HFFc6 (cell line): Measurements from ENCODE around the gene SYNGR2. TPM values are rescaled to one million over a fixed set of nuclear protein-coding genes. Genes with fewer than 3 reads are reported as not detected.

ENCODE experiments used
- DNase-seq: peaks from one replicate; pipeline ENCODE4 v3.0.0-alpha.2; 2018
- H3K27ac Mint-ChIP-seq: 2 replicates; pipeline ENCODE4 v1.8.0; 2020; ENCODE audit warnings: mild to moderate bottlenecking, mixed read lengths
- H3K27me3 Mint-ChIP-seq: 2 replicates; pipeline ENCODE4 v1.8.0; 2021; ENCODE audit warnings: mild to moderate bottlenecking, moderate library complexity, mixed read lengths; ENCODE audit not compliant: insufficient read depth
- H3K36me3 Mint-ChIP-seq: 2 replicates; pipeline ENCODE4 v1.8.0; 2021; ENCODE audit warnings: low read depth, mixed read lengths
- H3K4me1 Mint-ChIP-seq: 2 replicates; pipeline ENCODE4 v1.8.0; 2020; ENCODE audit warnings: low read depth, mixed read lengths
- H3K4me3 Mint-ChIP-seq: 2 replicates; pipeline ENCODE4 v1.8.0; 2020; ENCODE audit warnings: mild to moderate bottlenecking, moderate library complexity, mixed read lengths
- H3K9me3 Mint-ChIP-seq: 2 replicates; pipeline ENCODE4 v1.8.0; 2020; ENCODE audit warnings: mild to moderate bottlenecking, mixed read lengths
- CTCF ChIP-seq: fragments of 200-600 bp; sonication (generic); IDR thresholded peaks from 2 replicates; pipeline ENCODE4 v1.5.0; 2021; ENCODE audit warnings: antibody characterized with exemption, mild to moderate bottlenecking
- total RNA-seq, 6 experiments: library from RNA; stranded (reverse); fragmentation: NEBNext Ultra II Directional; extraction: Animal tissue kit (Norgen Biotek cat#: 25700); gene quantifications; 2 replicates in 1 of 6; 3 replicates in 5 of 6; pipeline ENCODE4 v1.2.3, GENCODE V29; 2021

SYNGR2 gene
- total RNA-seq, 6 experiments from 2014 or later, result 44.6 to 104 (median 54.7) TPM

- Mint-ChIP-seq H3K4me3 (no peak overlapping the region), H3K9me3 (no peaks in the 10 kb centered on the region), H3K36me3 (no peaks in the 10 kb centered on the region), H3K27me3 (peaks cover 6% of the 10 kb centered on the region), H3K27ac (no peak overlapping the region), H3K4me1 (no peaks in the 10 kb centered on the region)
- TF ChIP-seq CTCF, result no peak
- no peak for DNase-seq
Measured at GRCh38 chr17:78122216-78122930, 46.0 kb upstream of the SYNGR2 start.

GRCh38 chr17:78122931-78123249 is 45.5 kb upstream of the SYNGR2 start:
- no peak overlapping the region for H3K4me3 Mint-ChIP-seq
- no peak for DNase-seq
- H3K4me1 Mint-ChIP-seq, result no peaks in the 10 kb centered on the region
- no peak for TF ChIP-seq CTCF
- peaks cover 10% of the 10 kb centered on the region for H3K27me3 Mint-ChIP-seq
- H3K36me3 Mint-ChIP-seq, result no peaks in the 10 kb centered on the region
- H3K27ac Mint-ChIP-seq, result no peak overlapping the region
- no peaks in the 10 kb centered on the region for H3K9me3 Mint-ChIP-seq

GRCh38 chr17:78123258-78123929 is 45.0 kb upstream of the SYNGR2 start:
- no peaks in the 10 kb centered on the region for H3K9me3 Mint-ChIP-seq
- H3K27ac Mint-ChIP-seq, result no peak overlapping the region
- H3K4me3 Mint-ChIP-seq, result no peak overlapping the region

GRCh38 chr17:78124081-78124835 is 44.1 kb upstream of the SYNGR2 start:
- peaks cover 13% of the 10 kb centered on the region for H3K27me3 Mint-ChIP-seq
- H3K9me3 Mint-ChIP-seq, result no peaks in the 10 kb centered on the region

More at GRCh38 chr17:78123258-78123929, 45.0 kb upstream of the SYNGR2 start:
- H3K36me3 Mint-ChIP-seq, result no peaks in the 10 kb centered on the region
- no peak for DNase-seq
- no peaks in the 10 kb centered on the region for H3K4me1 Mint-ChIP-seq
- peaks cover 8% of the 10 kb centered on the region for H3K27me3 Mint-ChIP-seq
- TF ChIP-seq CTCF, result no peak

GRCh38 chr17:78124836-78125137 is 43.6 kb upstream of the SYNGR2 start:
- DNase-seq, result no peak
- Mint-ChIP-seq H3K9me3 (no peaks in the 10 kb centered on the region), H3K27me3 (peaks cover 15% of the 10 kb centered on the region)

More at GRCh38 chr17:78124081-78124835, 44.1 kb upstream of the SYNGR2 start:
- no peak for DNase-seq
- Mint-ChIP-seq H3K4me1 (0 out of 2 replicates have a peak, but pooled peaks cover 5% of the 10 kb centered on the region), H3K36me3 (no peaks in the 10 kb centered on the region), H3K27ac (no peak overlapping the region), H3K4me3 (no peak overlapping the region)
- TF ChIP-seq CTCF, result no peak

More at GRCh38 chr17:78124836-78125137, 43.6 kb upstream of the SYNGR2 start:
- Mint-ChIP-seq H3K27ac (no peak overlapping the region), H3K4me1 (0 out of 2 replicates have a peak, but pooled peaks cover 5% of the 10 kb centered on the region), H3K4me3 (no peak overlapping the region), H3K36me3 (no peaks in the 10 kb centered on the region)
- TF ChIP-seq CTCF, result no peak
